HG02981 (cell line): Measurements from ENCODE around the gene ZNF618.

Experiments
- ATAC-seq: cut with Tn5 transposase; IDR thresholded peaks from one replicate; pipeline ENCODE4 v1.9.1; 2021; ENCODE audit warnings: mild to moderate bottlenecking, moderate library complexity; ENCODE audit not compliant: unreplicated experiment

The ZNF618 gene

DNA sequence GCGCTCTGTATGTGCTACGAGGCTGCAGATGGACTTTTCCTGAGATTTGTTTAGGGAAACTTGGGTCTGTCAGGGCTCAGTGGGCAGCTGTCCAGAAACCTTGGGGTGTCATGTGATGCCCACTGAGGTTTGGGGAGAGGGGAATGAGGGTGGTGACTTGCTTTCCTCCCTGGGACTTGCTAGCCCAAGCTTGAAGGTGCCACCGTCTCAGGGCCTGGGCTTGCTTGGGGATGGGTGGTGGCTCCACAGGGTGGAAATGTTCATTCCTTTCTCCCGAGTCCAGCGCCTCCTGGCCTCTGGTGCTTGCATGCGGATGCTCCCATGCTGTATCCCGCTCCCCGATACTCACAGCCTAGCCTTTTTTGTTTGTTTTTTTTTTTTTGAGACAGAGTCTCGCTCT lies 33.3 kb downstream of the ZNF618 start:
- no peak for ATAC-seq

DNA sequence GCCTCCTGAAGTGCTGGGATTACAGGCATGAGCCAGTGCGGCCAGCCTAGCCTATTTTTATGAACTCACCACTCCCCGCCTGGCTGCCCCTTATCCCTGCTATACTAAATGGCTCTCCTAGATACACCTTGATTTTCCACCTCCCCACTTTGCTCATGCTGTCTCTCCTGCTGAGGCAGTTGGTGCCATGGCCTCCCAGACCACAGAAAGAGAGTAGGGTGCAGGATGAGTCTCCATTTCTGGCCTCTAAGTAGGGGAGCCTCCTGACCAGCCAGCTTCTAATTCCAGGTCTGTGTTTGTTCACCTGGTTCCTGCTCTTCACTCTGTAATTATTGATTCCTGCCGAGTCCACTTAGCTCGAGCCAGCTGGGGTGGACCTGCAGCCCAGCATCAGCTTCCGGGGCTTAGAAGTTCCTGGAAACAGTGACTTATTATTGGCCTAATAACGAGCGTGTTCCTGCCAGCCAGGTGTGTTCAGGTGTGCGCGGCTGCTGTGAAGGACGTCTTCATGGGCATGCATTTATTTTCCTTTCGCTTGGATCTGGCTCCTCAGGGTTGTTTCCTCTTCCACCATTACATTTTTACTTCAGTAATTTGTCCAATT lies 34.0 kb downstream of the ZNF618 start:
- ATAC-seq, result no peak

DNA sequence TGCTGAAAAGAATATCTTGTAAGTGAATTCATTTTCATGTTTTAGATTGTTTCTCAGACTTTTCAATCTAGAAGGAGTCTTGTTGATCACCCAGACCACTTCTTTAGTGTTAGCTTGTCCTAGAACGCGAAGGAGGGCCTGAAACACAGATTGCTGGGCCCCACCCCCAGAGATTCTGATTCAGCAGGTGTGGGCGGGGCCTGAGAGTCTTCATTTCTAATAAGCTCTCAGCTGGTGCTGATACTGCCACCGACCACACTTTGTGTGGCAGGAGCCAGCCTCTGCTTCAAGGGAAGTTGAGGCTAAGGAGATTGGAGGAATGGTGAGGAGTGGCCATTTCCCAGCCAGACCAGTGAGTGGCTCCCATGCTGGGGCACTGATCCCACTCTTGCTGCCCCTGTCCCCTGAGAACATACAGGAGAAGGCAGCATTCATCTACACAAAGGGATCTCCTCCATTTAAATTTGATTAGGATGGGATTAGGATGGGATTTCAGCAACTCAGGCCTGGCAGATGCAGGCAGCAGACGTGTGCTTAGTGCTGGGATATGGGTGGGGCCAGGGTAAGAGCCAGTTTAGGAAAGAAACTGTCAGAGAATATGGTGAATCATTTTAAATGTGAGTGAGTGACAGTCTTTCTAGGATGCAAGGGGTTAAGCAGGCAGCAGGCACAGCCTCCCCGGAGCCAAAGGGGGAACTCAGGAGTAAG lies 35.9 kb downstream of the ZNF618 start:
- ATAC-seq, result no peak

DNA sequence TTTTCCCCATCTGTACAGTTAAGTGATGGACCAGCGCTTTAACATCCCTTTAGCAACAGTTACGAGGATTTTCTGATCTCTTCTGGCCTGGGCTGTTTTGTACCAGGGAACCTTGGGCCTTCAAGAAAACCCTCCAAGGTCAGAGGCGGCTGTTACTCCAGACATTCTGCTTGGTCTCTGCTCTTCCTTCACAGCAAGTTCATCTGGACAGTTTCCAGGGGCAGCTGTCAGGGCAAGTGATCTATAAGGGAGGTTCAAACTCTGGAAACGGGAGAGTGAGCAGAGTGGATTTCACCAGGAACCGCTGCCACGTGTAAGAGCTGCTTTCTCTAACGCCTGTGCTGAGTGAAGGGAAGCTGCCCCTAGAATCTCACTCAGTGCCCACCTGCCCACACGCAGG lies 36.7 kb downstream of the ZNF618 start:
- no peak for ATAC-seq

DNA sequence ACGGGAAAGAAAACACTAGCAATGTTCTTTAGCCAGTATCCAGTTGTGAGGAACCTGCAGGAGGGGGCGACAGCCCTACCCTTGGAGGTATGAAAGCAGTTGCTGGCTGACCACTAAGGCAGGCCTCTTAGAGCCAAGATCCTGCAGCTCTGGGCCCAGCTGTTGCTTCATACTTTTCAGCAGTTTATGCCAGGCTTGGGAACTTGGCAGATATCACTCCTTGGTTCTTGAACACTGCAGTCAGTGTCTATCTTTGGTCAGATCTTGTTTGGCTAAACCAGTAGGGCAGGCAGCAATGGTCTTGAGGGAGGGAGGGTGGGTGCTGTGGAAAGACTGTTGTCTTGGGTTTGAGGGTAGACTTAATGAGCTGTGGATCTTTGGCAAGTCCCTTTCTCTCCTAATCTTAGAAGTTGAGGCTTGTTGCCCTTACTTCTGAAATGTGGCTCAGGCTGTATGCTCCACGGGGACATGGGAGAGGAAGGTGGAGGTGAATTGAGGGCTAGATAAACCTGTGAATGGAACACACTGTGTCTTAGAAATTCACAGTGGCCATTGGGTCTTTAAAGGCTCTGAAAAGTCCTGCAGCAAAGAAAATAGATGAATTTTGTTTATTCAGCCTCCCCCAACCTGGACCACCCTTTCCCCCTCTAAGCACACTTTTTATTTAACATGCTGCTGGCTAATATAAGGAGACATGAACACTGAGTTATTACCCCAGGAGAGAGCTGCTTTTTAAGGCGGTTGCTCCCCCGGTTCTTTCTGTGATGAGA lies 37.5 kb downstream of the ZNF618 start:
- ATAC-seq, result no peak

DNA sequence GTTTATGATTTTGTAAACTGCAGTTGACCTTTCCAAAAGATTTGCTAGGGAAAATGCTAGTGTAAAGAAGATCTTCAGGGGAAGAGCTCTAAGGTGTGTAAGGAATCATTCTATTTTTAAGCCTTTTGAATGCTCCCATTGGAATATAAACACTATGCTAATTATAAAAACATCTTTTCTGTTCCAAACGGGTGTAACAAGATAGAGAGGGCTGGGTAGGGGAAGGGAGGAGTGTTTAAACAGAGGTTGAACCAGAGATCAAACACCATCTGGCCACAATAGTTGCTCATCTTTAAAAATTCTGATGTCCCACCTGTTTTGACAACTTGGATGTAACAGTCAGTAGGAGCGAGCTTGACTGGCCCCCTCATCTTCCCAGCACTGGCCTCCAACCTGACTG lies 38.4 kb downstream of the ZNF618 start:
- ATAC-seq, result no peak

DNA sequence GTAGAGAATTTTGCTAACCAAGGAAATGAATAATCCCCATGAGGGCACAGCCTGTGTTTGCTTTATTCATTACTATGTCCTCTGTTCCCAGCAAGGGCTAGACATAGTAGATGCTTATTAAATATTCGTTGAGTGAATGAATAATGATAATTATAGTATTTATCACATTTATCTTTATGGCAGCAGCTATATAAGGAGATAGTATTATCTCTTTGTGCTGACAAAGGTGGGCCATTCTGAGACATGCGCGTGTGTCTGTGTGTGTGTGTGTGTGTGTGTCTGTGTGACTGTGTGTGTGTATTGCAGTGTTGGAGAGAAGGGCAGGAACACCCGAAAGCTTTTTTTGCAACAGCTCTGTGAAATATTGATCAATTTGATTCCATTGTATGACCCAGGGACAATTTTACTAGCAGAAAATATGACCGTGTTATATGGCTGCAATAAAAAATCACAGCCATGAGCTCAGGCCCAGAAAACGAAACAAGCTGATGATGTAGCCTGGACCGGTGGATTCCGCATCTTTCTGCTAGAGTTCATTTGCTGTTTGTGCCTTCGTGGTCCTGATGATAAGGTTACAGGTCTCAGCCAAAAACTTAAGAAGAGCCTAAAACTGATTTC lies 39.8 kb downstream of the ZNF618 start:
- no peak for ATAC-seq

DNA sequence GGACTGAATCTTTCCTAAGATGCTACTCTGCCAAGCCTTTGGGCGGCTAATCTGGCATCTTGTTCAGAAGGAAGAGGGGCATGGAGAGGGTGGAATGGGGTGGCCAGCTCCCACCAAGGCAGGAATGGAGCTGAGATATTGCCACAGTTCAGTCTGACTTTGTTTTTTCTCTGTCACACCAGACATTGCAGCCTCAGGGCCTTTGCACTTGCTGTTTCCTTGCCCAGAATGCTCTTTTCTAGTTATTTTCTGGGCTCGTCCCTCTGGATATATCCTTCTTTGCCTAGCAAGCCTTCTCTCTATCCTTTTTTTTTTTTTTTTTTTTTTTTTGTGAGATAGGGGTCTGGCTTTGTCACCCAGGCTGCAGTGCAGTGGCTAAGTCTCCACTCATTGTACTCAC lies 40.8 kb downstream of the ZNF618 start:
- ATAC-seq, result no peak

DNA sequence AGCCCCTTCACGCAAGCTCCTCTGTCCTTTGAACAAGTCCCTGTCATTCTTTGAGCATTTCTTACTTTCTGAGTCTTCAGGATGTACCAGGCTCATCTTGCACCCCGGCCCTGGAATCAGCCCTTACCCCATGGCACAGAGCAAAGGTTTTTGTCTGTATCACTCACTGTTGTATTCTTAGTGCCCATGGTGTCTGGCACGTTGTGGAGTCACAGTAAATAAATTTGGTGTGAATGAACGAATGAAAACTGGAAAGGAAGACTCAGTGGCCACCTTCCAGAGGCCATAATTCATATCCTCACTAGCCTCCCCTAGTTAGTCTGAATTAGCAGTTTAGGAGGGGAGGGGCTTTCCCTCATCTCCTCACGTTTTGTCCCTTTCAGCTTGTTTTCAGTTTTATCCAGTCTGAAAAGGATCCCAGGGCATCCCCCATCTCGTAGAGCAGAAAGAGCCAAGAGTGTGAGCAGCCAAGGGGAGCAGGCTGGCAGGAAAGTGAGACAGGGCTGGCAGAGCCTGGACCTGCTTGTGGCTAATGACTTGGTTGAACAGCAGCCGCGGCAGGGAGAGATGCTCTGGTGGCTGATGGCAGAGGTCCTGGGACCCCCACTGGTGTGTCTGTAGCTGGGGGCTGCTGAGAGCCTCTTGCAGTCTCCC lies 42.7 kb downstream of the ZNF618 start:
- ATAC-seq, result no peak

DNA sequence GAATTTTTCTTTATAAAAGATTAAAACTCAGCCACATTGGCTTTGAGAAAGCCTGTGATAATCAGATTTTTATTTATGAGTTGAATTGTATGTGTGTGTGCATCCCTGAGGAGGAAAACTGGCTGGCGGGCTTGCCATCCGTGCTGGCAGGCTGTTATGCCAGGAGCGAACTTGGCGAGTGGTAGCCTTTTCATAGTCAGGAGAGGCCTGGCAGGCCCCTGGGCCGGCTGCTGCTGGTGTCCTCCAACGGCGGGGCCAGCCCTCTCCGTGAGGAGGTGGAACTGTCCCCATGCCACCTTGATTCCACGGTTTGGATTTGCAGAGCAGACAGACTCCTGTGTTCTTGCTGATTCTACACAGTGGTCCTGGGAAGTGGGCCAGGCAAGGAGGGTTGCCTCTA lies 43.3 kb downstream of the ZNF618 start:
- no peak for ATAC-seq

DNA sequence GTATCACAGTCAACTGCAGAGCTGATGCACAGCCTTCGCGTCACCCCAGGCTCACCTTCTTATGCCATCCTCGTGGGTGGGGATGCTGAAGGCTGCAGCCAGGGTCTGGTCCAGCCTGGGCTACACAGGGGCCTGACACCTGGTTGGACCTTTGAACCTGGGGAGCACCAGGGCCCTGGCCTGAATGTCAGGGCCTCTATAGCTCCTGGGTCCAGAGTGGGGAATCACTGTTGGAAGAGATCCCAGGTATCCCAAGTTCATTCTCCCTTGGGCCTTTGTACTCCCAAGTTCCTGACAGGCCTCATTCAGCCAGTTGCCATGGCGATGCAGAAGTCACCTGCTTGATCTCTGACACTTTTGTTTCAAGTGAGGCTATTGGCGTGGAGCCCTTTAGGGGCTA lies 43.8 kb downstream of the ZNF618 start:
- no peak for ATAC-seq

DNA sequence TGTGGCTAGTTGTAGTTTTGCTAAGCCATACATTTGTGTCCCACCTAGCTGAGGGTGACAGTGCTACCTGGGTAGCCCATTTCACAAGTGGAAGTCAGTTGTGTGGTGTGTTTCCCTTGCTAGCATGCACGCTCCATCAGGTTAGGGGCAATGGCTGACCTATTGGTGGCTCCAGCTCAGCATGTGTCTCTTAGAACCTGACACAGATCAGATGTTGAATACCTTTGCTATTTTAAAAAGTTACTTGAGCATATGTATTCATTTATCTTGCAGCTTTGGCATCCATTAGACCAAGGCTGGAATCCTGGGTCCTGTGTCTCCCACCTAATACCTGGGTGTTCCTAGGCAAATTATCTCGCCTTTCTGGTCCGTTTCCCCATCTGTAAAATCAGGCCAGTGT lies 44.8 kb downstream of the ZNF618 start:
- ATAC-seq, result no peak

DNA sequence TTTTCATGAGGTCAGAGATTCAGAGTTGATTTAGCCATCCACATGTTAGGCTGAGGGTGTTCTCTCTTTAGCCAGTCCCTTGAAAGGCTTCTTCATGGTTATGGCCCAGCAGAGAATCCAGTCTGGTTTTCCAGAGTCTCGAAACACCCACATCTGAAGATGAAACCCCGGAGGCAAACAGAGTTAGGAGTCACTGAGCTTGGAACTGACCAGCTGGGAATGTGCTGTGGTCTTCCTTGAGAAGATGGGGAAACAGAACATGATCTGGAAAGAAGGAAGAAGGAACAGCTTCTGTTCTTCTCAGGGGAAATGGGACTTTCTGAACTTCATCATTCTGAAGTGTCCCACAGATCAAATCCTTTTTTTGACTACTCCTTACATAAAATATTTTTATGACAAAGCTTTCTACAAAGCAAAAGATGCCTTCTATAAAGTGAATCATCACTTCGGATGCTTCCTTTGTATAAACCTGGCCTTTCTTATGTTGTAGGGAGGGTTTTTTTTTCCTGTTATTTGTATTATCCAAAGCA lies 45.4 kb downstream of the ZNF618 start:
- ATAC-seq, result no peak

DNA sequence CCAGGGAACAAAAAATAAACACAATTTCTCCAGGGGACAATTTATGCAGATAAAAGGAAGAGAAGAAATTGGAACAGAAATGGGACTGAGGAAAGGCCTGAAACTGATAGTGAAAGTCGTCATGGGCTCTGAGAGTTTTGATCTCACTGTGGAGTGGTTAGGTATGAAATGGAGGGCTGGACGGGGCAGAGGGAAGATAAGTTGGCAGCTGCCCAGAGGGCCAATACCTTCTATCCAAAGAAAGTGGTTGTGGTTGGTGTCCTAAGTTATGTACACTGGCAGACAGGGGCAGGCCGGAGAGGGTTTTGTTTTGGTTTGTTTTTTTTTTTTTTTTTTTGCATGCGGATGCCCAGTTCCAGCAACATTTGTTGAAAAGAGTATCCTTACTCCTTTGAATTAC lies 46.1 kb downstream of the ZNF618 start:
- no peak for ATAC-seq

DNA sequence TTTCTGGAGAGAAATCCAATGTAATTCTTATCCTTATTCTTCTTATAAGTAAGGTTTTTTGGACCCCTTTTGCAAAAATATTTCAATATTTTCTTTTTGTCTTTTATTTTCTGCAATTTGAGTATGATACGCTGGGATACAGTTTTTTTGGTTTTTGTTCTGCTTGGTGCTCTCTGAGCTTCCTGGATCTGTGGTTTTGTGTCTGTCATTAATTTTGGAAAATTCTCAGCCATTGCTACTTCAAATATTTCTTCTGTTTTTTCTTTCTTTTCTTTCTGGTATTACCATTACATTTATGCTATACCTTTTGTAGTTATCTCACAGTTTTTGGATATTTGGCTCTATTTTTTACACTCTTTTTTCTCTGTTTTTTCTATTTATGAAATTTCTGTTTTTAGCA lies 50.1 kb downstream of the ZNF618 start:
- no peak for ATAC-seq

DNA sequence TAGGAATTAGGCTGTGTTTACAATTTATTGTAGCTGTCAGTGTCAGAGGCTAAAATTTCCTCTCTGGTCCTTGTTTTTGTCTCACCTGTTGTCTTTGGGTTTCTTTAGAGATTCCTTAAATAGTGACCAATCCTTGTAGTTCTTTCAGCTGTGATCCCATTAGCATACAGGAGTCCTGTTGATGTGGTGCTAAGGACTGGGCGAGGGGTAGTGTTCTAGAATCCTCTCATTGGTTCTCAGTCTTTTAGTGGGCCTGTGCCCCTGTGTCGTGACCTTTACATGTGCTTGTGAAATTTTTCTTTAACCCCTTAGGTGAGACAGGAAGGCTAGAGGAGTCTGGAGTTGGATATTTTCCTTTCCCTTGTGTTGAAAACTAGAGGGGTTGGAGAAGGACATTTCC lies 51.2 kb downstream of the ZNF618 start:
- no peak for ATAC-seq

DNA sequence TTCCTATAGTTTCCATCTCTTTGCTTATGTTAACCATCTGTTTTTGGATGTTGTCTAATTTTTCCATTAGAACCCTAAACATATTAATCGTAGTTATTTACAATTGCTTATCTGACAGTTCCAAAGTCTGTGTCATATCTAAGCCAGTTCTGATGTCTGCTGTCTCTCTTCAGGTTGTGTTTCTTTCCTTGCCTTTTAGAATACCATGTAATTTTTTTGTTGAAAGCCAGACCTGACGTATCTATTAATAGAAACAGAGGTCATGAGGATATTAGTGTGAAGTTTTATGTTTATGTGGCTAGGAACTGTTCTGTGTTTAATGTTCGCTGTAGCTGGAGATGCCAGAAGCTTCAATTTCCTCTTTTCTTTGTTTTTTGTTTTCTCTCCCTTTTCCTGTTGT lies 52.2 kb downstream of the ZNF618 start:
- ATAC-seq, result no peak

DNA sequence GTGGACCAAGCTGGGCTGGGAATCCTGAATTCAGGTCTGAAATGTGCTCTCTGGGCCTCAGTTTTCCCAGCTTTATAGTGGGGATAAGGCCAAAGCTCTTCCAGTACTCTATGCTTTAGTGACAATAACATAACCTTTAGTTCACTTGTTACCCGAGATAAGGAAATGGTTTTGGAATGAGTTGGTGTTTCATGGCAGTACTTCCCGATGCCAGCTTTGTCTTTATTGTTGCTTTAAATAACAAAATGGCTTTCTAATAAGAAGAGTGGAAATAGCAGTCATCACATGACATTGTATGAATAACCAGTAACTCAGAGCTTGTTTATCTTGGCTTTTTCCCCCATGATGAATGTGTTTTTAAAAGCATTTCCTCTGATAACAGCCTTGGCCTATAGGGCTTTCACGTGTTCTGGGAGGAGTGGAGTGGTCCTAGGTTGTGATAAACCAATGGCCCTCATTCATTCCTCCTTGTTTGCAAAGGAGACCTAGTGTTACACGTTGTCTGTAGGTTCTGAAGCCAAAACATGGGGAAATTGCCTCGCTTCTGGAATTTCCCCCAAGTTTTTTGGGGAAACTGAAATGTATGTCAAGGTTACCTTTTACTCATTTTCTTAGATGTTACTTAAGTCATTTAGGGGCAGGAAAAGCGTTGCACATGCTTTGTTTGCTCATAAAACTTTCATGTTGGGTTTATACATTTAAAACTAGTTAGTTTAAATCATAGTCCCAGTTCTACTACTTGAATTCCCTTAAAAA lies 53.7 kb downstream of the ZNF618 start:
- no peak for ATAC-seq

DNA sequence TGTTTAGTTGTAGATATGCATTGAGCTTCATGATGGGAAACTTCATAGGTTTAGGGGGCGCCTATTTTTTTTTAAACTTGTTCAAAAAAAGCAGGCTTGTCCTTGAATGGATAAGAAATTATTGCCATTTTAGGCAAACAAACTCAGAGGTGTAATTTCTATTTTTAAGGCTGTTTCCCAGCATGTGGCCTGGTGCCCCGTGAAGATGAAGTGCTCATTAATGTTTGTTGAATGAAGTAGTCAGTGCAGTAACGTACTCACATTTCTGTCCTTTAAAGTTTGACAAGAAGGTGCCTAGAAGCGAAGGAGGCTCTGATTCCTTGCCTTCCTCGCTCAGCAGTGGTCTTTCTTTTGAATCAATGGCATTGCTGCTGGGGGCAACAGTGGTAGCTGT lies 54.3 kb downstream of the ZNF618 start:
- ATAC-seq, result no peak

DNA sequence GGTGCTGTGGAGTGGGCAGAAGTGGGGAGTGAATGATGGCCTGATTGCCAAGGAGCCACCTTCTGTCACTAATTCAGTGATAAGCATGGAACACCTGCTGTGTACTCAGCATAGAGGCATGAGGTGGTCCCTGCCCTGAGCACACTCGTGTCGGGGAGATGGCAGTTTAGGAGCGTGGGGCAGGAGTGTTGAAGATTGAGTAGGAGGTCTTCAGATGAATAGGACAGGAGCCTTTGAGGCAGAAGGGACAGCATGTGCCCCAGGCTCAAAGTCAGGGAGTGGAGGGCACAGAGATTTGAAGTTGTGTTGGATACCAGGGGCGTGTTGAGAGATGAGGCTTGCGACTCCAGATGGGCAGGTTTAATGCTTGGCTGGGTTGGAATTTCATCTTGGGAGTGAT lies 55.0 kb downstream of the ZNF618 start:
- no peak for ATAC-seq
